Panc1 (cell line): ENCODE results near the gene TMTC2.

ENCODE experiments used
- CTCF ChIP-seq: fragments of 450-650 bp; IDR thresholded peaks from 2 replicates; pipeline ENCODE4 v1.5.1; 2017; ENCODE audit warnings: mild to moderate bottlenecking
- POLR2AphosphoS5 ChIP-seq: IDR thresholded peaks from 2 replicates; pipeline ENCODE4 v1.6.1; 2012; ENCODE audit warnings: mild to moderate bottlenecking, low read depth, low read length, moderate library complexity
- REST ChIP-seq, 2 experiments: IDR thresholded peaks; 2 replicates each; pipeline ENCODE4 v1.6.1; 2011 to 2012; ENCODE audit warnings: low read depth in 2 of 2, control low read depth in 1 of 2, low read length in 1 of 2, mild to moderate bottlenecking in 1 of 2, moderate library complexity in 1 of 2; ENCODE audit not compliant: insufficient read depth in 1 of 2
- SIN3A ChIP-seq: IDR thresholded peaks from 2 replicates; pipeline ENCODE4 v1.6.1; 2012; ENCODE audit warnings: low read depth, mild to moderate bottlenecking, low read length, moderate library complexity, borderline replicate concordance; ENCODE audit not compliant: insufficient read depth
- TCF7L2 ChIP-seq: IDR thresholded peaks from 2 replicates; pipeline ENCODE4 v1.6.1; 2011; ENCODE audit warnings: mild to moderate bottlenecking, low read depth, low read length, inconsistent platforms

- TF ChIP-seq REST (IDR thresholded peaks at IDR 0.05; ENCODE audit: insufficient read depth in 1 of 2, low read depth in 2 of 2, low read length in 1 of 2) (no peak), TCF7L2 (no peak), CTCF (no peak), SIN3A (no peak), POLR2AphosphoS5 (no peak)
Measured at GRCh38 chr12:82970614-82971013, 283.9 kb downstream of the TMTC2 start.
